ENCODE data around the gene NUDT3.
"Not testable (repeated sequence)": the region's sequence is repeated elsewhere in the genome, so short reads cannot be mapped to it uniquely, and the experiment has no call there.

Gene NUDT3

DNA sequence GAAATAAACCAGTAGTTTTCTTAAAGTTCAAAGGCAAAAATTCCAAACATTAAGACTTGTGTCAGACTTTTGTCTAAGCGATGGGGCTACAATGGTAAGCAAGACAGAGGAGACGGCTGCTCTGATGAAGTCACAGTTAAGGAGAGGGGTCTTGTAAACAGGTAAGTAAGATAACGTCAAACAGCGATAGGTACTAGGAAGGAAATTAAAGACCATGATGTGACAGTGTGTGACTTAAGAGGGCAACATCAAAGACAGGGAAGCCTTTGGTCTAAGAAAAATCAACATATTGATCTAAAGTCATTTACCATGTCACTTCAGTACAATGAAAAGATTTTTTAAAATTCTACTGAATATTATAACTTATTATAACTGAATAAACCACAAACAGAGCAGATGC, 23.1 kb downstream of the NUDT3 start:
- DNase-seq = no peak

- no peak for DNase-seq
Observed at GRCh38 chr6:34366639-34366921, 25.9 kb downstream of the NUDT3 start.

DNA sequence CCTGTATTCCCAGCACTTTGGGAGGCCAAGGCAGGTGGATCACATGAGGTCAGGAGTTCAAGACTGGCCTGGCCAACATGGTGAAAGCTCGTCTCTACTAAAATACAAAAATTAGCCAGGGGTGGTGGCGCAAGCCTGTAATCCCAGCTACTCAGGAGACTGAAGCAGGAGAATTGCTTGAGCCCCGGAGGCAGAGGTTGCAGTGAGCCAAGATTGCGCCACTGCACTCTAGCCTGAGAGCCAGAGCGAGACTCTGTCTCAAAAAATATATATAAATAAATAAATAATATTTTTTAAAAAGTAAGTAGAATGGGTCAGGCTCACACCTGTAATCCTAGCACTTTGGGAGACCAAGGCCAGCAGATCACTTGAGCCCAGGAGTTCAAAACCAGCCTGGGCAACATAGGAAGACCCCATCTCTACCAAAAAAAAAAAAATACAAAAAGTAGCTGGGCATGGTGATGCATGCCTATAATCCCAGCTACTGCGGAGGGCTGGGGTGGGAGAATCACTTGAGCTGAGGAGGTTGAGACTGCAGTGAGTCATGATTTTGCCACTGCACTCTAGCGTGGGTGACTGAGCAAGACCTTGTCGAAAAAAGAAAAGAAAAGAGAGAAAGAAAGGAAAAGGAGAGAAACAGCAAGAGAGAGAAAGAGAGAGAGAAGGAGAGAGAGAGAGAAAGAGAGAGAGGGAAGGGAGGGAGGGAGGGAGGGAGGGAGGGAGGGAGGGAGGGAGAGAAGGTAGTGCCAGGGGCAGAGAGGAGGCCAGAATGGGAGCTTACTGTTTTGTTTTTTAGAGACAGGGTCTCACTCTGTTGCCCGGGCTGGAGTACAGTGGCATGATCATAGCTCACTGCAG, 26.5 kb downstream of the NUDT3 start:
- DNase-seq = peak; percentile 26 to 70

- not testable (repeated sequence) for DNase-seq
Observed at GRCh38 chr6:34363681-34364075, 28.8 kb downstream of the NUDT3 start.

DNA sequence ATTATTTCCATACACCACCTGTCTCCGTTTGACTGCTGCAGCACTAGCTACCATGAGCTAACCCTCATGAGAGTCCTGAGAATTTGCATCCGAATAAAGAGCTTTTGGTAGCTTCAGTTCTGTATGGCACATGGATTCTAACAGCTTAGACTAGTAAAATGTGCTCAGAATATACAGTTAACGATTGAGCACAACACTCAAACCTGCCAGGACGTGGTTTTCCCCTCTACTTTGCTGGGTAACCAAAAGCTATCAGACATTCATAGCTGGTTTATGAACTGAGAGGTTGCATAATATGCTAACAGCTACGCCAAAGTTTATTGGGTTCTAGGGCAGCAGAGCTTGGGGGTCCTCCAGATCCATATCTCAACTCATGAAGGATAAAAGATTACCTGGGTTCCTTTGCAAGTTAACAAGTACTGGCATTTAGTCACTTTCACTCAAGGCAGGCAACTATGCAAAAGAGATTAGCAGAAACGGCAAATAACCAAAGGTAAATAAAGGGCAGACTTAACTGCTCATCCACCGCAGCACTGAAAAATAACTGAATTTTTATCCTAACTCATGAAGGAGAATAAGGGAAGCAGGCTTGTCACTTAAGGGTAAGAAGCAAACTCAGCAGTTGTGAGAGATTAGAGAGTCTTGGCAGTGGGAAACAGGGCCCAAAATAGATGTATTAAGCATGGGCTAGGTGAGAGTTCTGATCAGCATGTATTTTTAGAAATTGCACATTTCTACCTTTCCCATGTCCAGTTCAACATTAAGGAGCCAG, 29.4 kb downstream of the NUDT3 start:
- DNase-seq = no peak

DNA sequence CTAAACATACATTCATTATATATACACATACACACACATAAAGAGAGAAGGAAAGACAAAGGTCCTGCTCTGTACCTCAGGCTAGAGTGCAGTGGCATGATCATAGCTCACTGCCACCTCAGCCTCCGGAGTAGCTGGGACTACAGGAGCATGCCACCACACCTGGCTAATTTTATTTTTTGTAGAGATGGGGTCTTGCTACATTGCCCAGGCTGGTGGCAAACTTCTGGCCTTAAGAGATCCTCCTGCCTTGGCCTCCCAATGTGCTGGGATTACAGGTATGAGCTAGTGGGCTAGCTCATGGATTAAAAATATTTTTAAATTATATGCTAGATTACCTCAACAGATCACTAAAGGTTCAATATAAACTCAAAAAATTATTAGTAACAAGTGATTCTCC, 30.3 kb downstream of the NUDT3 start:
- DNase-seq = no peak

- DNase-seq = no peak
Observed at GRCh38 chr6:34360556-34360955, 31.9 kb downstream of the NUDT3 start.

DNA sequence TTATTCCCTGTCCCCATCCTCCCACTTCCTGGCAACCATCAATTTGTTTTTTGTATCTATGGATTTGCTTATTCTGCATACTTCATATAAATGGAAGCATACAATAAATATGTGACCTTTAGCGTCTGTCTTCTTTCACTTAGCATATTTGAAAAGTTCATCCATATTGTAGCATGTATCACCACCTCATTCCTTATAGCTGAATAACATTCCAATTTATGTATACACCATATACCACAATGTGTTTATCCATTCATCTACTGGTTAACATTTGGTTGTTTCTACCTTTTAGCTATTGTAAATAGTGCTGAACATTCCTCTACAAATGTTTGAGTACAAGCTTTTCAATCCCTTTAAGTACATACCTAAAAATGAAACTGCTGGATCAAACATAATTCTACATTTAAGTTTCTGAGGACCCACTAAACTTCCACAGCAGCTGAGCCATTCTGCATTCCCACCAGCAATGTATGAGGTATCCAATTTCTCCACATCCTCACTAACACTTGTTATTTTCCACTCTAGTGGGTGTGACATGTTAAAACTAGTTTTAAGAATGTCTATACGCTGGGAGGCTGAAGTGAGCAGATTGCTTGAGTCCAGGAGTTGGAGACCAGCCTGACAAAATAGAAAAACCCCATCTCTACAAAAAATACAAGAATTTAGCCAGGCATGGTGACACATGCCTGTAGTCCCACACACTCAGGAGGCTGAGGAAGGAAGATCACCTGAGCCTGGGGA, 32.9 kb downstream of the NUDT3 start:
- no peak for DNase-seq

GRCh38 chr6:34358389-34358905, 34.0 kb downstream of the NUDT3 start:
- DNase-seq = no peak

- DNase-seq = no peak
Observed at GRCh38 chr6:34357937-34358336, 34.5 kb downstream of the NUDT3 start.

DNA sequence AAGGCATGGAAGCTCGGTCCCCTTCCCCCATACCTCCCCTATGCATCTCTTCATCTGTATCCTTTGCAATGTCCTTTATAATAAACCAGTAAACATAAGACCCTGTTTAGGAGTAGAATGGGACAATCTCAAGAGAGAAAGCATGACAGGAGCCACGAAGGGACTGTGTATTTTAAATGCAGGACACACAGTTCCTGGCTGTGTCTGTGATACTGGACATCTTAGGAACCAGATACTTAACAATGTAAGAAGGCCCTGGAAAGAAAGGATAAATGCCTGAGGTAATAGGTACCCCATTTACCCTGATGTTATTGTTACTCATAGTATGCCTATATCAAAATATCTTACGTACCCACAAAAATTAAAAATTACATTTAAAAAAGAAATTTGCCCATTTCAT, 36.6 kb downstream of the NUDT3 start:
- DNase-seq = no peak

DNA sequence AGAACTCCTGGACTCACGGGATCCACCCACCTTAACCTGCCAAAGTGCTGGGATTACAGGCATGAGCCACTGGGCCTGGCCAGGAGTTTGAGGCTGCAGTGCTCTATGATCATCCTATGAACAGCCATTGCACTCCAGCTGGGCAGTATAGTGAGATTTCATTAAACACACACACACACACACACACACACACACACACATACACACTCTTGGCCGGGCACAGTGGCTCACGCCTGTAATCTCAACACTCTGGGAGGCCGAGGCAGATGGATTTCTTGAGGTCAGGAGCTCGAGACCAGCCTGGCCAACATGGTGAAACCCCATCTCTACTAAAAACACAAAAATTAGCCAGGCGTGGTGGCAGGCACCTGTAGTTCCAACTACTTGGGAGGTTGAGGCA, 38.2 kb downstream of the NUDT3 start:
- not testable (repeated sequence) for DNase-seq

GRCh38 chr6:34353530-34353929, 38.9 kb downstream of the NUDT3 start:
- DNase-seq = not testable (repeated sequence)

GRCh38 chr6:34352305-34352937, 40.0 kb downstream of the NUDT3 start:
- no peak for DNase-seq

DNA sequence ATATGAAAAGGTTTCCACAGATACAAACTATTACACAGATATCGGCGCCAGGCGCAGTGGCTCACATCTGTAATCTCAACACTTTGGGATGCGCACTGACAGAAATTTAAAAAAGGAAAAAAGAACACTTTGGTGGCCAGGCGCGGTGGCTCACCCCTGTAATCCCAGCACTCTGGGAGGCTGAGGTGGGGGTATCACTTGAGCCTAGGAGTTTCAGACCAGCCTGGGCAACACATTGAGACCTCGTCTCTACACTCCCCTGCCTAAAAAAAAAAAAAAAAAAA, 41.6 kb downstream of the NUDT3 start:
- DNase-seq = no peak

DNA sequence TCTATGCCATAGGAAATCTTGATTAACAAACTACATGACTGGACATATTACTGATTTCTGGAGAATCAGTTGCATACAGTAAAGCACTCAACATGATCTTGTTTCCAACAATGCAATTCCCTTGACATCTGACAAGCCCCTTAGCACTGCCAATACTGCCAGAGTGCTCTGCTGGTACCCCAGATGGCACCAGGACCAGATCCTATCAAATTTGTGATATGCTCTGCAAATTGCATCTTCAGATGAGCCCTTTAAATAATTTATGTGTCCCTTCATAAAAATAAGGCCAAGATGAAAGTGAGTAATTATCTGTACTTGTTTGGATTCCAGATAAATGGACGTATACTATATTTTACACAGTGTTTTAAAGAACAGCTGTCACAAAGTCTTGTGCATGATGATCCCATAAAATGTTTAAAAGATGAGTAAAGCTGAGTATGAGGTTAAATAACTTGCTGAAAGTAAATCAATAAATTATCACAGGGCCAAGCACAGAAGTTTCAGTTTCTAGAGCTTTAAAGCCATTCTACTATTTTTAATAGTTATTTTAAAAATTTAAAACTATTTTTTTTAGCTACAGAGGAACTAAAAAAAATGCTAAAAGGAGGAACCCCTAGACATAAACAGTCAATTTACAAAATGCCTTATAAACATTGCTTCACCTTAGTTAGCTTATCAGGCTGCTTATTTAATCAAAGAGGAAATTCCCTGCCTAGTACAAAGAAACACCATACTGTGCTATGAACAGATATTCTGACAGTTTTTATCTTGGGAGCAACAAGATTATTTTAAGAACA, 42.1 kb downstream of the NUDT3 start:
- peak; percentile 25 to 53 for DNase-seq

DNA sequence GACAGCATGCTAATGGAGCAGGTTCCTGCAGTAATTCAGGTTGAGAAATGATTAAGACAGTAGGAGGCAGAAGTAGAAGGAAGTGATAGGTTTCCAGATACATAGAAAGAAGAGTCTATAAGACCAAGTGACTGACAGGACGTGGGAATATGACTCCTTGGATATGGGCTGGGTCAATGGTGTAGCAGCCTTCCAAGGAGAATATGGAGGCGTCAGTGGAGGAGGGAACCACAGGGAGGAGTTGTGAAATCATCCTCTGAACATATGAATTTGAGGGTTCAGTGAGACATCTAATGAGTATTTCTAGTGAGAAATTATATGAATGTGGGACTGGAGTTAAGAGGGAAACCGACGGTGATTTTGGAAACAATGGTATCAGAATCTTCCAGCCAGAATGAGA, 43.3 kb downstream of the NUDT3 start:
- peak; percentile 50 to 70 for DNase-seq

DNA sequence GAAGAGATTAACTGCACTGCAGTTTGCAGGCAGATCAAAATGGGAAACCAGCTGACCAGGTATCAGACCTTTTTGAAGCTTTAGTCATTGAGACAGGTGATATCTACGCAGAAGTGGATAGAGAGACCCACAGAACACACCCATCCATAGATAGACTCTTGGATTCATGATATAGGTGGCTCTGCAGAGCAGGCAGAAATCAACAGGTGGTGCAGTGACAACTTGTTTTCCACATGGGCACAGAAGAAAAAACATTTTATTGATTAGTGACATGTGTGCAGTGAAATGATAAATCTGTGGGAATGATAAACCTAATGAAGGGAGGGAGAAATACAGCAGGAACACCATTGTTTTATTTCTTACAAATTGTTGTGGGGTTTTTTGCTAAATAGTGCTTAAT, 45.2 kb downstream of the NUDT3 start:
- DNase-seq = no peak

GRCh38 chr6:34346175-34347119, 46.0 kb downstream of the NUDT3 start:
- no peak for DNase-seq

- no peak for DNase-seq
Observed at GRCh38 chr6:34343806-34344205, 48.7 kb downstream of the NUDT3 start.

DNA sequence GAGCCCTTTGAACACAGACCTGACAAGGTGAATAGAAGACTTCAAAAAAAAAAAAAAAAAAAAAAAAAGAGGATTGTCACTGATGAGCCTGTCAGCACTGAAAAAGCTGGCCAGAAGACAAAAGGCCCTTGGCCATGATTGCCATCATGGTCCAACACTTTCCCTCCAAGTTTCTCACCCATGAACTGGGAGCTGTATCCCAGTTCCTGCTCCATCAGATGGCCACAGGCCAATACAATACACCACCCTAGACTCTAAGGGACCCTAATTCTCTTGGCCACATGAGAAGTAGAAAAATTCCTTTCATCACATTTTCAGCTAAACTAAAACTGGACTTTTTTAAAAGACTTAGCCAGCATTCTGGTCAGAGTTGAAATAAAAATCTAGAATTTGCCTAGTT, 50.2 kb downstream of the NUDT3 start:
- no peak for DNase-seq
